Activated T-helper 9 cell treated with anti-CD3 and anti-CD28 coated beads, Interleukin-2, amount 50 U/mL, for 16 hours (primary cell): ENCODE measurements around the gene KIAA1755.
"Not testable (repeated sequence)": the region's sequence is repeated elsewhere in the genome, so short reads cannot be mapped to it uniquely, and the experiment has no call there.

Experiments used
- DNase-seq: peaks from one replicate; pipeline ENCODE4 v3.0.0-alpha.2; 2020; ENCODE audit warnings: low read depth

KIAA1755 gene

DNA sequence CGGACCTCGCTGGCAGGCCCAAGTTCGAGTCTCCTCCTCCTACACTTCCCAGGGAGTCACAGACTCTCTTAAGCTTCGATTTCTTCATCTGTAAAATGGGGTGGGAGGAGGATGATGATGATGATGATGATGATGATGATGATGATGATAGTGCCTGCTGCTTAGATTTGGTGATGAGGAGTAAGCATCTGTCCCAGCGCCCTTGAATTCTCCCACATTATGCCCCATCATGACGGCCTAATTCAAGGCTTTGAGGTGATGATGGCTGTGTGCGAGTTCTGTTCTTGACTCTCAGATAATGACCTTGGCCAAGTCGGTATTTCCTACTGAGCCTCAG is 487 bp upstream of the KIAA1755 start:
- DNase-seq, result no peak

DNA sequence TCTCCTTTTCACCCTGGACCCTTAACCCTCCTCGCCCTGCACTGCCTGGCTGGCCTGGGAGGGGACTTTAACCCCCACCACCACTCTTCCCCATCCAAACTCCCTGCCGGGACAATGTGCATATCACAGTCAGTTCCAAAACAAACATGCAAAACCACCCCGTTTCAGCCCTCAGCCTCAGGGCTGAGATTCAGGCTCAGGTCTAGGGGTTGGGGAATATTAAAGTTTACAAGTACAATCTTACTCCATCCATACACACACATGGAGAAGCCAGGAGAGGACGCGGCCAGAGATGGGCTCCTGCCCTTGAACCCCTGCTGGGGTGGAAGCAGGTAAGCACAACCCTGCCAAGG is 534 bp downstream of the KIAA1755 start:
- DNase-seq, result no peak

DNA sequence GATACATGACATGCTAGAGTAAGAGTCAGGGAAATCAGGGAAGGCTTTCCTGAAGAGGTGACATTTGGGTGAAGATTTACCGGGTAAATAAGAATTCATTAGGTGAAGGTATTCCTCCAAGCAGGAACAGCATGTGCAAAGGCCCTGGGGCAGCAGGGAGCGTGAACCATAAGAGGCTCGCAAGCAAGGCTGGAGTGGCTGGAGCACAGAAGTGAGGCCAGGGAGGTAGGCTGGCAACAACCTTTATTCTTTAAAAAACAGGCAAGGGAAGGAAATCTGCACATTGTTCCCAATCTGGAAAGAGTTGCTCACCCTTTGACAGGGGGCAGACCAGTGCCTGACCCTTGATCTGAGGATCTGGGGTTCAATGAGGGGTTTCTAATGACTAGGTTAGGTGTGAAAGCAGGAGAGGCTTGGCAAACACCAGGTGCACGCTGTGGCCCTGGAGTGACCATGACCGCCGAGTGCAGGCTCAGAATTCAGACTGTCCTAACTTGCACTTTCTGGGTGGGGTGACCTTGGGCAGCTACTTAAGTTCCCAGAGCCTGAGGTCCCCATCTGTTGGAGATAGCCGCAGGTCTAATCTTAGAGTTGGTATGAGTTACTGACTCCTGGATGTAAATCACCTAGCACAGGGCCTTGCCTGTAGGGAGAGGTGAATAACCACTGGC is 1.9 kb downstream of the KIAA1755 start:
- DNase-seq, result no peak

DNA sequence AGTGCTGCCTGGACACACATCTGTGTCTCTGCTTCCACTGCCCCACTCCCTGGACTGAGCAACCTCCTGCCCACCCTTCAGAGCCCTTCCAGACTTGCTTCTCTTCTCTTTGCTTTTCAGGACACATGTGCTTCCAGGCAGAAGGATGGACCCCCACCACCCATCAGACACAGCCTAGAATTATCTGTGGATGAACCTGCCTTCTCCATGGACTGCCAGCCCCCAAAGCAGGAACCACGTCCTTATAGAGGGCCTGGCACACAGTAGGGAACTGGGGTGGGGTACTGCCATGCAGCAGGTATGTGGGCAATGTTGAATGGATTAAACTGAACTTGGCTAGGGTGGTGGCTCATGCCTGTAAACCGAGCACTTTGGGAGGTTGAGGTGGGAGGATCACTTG is 3.6 kb downstream of the KIAA1755 start:
- no peak for DNase-seq

DNA sequence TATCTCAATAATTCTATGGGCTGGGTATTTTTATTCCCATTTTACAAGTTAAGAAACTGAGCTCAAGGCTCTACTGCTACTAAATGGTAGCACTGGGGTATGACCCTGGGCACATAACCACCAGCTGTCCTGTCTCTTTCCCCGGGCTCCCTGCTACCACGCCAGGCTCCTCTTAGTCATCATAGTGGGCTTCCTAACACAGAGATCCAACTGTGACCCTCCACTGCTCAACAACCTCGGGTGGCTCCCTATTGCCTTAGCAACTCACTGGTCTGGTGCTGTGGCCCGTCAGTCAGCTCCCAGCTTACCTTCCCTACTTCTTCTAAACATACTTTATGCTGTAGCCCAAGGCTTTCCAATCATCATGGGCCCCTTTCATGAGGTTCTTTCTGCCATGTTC is 4.5 kb downstream of the KIAA1755 start:
- DNase-seq, result no peak

DNA sequence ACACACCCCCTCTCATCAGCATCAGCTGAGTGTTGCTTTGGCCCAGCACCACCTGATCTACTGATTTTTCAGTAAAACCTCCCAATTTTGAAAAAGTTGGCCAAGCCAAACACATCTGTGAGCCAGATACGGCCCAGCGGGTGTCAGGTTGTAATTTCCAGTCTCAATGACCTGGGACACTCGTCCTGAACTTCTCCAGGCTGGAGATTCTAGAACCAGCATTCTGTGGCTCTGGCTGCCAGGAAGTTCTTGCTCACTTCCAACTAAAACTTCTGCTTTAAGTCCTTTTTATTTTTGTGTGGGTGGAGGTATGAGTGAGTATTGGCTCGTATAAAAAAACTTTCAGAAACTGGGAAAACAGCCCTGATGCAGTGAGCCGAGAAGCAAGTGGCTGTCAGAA is 5.1 kb downstream of the KIAA1755 start:
- no peak for DNase-seq

DNA sequence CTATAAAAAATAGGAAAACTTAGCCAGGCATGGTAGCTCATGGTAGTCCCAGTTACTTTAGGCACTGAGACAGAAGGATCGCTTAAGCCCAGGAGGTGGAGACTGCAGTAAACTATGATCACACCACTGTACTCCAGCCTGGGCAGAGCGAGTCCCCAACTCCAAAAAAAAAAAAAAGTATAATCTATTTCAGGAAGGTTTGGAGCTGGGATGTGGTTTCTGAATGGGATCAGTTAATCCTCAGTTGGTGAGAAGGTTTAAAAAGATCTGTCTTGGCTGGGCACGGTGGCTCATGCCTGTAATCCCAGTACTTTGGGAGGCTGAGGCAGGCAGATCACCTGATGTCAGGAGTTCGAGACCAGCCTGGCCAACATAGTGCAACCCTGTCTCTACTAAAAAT is 5.9 kb downstream of the KIAA1755 start:
- not testable (repeated sequence) for DNase-seq

DNA sequence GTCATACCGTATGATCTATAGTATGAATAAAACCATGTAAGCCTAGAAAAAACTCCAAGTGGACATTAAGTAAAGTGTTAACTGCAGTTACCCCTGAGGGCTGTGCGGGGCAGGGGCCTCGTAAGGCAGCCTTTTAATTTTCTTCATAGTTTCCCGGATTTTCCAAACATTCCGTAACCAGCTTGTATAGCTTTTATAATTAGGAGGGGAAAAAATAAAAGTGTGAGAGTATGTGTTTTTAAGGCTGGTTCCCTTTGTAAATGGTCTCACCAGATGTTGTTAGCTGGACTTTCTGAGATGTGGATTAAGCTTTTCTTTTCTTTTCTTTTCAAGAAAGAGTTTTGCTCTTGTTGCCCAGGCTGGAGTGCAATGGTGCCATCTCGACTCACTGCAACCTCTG is 7.0 kb downstream of the KIAA1755 start:
- no peak for DNase-seq

DNA sequence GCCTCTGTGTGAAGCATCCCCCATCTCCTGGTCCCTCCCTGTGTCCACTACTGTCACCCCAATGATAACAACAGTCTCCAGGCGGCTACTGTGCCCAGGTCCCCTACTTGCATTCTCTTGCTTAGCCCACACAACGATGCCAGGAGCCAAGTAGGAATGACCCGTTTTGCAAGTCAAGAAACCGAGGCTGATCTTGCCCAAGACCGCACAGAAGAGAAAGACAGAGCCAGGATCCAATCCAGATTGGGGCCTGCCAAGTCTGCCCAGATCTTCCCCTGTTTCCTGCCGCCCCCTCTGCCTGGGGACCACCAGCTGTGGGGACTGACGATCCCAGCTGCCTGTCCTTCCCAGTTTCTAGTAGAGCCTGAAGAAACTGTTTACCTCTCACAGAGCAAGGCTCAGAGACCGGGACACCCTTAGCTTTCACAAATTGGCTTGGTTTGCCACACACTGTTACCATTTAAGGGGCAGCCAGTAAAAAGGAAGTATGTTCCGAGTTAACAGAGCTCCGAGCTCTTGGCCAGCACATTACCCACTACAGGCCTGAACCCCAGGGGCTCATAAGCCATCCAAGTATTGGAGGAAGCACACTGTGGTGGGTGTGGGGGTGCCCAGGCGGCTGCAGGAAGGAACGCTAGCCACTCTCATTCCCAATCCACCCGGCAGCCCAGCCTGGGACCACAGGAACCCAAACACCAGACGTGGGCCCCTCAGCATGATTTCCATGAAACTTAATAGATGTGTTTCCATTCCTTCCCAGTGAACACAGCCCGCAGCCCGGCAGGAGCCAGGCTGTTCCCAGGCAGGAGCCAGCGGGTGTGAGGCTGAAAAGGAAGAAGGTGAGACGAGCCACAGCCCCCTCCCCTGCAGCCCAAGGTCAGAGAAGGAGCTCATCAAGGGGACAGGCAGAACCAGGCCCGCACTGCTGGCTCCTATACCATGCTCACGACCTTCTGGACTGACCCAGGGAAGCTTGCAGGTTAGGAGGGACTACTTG is 7.9 kb downstream of the KIAA1755 start:
- DNase-seq, result no peak

DNA sequence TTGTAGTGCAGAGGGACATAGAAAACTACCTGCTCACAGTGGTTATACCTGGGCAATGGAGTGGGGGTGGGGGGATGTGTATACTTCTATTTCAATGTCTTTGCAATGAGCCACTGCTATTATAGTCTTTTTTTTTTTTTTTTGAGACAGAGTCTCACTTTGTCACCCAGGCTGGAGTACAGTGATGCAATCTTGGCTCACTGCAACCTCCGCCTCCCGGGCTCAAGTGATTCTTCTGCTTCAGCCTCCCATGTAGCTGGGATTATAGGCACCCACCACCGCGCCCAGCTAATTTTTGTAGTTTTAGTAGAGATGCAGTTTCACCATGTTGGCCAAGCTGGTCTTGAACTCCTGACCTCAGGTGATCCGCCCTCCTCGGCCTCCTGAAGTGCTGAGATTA is 9.1 kb downstream of the KIAA1755 start:
- DNase-seq, result not testable (repeated sequence)

DNA sequence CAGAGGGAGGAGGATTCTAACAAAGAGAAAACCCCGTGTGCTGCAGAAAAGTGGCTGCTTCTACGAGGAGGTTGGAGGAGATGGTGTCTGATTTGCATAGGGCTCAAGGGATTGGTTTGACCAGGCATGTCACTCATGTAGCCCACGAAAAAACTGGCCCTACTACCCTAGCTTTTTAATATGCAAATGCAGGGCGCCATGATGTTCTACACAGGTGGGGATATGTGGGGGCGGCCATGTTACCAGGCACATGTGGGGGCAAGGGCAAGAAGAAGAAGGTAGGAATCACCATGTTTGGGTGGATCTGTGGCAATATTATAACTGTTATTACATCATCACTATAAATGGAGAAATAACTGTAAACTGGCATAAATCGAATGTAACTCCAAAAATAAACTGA is 9.9 kb downstream of the KIAA1755 start:
- no peak for DNase-seq

DNA sequence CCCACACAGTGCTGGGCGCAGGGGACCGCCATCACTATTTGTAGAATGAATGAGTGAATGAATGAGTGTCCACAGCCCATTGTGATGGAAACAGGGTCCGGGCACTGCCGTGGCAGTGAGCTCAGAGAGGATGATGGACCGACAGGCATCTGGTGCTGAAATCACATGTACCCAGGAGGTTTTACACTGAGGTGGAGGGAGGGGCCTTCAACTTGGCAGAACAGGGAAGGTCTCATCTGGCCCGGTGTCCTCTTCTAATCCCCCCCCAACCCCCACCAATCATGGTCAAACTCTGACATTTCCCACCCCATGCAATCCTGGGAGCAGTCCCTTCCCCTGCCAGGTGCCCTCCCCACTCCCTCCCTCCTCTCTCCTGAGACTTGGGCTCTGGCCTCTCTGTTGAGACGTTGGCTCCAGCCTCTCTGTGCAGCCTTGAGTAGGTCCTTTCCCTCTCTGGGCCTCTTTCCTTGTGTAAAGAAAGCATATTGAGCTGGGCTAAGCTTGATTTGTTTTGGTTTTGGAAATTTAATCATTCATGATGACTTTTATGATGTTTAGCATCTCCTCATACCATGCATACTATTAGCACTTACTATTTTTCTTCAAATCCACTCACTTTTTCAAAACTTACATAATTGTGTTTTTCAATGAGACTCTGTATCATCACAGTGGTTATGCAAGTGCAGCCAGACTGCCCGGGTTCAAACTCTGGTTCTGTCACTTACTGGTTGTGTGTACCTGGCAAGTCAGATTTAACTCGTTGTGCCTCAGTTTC is 10.8 kb downstream of the KIAA1755 start:
- no peak for DNase-seq

DNA sequence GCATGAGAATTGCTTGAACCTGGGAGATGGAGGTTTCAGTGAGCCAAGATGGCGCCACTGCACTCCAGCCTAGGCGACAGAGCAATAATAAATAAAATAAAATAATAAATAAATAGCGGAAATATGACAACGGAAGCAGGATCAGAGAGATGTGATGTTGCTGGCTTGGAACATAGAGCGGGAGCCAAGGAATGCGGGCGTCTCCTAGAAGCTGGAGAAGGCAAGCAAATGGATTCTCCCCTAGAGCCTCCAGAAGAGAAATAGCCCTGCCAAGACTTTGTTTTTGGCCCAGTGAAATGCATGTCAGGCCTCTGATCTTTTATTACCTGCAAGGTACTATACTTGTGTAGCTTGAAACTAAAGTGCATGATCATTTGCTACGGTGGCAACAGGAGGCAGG is 12.4 kb downstream of the KIAA1755 start:
- no peak for DNase-seq

DNA sequence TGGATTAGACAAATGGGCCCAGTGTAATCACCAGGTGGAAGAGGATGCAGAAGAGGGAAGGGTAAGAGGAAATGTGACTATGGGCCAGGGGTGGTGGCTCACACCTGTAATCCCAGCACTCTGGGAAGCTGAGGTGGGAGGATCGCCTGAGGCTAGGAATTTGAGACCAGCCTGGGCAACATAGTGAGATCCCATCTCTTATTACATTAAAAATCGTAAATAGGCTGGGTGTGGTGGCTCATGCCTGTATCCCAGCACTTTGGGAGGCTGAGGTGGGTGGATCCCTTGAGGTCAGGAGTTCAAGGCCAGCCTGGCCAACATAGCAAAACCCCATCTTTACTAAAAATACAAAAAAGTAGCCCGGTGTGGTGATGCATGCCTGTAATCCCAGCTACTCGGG is 12.8 kb downstream of the KIAA1755 start:
- not testable (repeated sequence) for DNase-seq

DNA sequence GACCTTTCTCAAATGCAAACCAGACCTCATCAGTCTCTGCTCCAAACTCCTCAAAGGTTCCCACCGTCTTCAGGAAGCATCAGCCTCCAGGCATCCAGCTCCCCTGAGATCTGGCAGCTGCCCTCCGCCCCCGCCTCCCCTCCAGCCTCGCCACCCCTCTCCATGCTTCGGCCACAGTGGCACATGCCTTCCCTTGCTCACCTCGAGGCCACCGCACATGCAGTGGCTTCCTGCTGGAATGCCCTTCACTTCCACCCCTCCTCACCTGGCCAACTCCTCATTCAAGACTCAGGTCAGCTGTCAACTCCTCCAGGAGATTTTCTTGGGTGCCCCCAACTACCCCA is 13.4 kb downstream of the KIAA1755 start:
- no peak for DNase-seq

DNA sequence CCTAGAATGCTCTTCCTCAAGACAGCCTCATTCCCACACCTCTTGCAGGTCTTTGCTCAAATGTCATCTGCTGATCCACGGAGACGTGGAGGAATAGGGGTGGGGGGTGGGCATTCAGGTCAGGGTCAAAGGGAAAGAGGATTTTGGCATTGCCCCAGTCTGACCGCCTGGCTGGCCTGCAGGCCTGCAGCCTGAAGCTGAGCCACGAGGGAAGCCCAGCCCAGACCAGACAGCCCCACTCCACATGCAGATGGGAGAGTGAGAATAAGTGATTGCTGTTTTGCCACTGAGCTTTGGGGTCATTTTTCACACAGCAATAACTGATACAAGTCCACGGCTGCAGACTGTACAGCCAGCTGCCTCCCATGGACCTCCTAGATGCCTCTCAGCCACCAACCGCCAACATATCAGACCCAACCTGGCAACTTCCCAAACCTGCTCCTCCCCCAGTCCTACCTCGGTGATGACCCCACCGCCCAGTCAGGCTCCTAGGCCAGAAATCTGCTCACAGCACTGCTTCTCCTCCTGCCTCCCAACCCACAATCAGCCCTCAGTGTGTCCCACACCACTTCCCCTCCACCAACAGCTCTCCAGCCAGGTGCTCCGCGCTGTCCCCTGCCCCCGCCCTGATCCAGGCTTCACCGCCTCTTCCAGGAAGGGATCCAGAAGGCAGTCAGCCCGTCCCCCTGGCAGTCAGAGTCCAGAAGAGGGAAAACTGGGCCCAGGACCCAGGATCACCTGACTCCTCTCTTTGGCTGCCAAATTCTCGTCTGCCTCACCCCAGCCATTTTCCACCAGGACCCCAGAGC is 14.0 kb downstream of the KIAA1755 start:
- no peak for DNase-seq

DNA sequence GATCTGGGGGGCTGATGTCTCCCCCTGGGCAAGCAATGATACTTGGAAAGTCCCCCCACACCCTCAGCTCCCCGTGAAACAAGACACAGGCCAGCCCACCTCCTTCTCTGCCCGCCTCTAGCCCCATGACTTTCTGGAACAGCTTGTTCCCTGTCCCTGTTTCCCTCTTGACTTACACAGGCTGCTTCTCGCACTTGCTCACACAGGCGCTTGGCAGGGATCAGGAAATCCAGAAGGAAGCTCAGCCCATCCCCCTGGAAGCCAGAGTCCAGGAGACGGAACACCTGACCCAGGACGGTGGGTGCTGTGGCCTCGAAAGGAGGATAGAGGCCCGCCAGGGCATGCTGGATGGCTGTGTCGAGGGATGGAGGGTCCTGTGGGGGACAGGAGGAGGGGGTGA is 14.8 kb downstream of the KIAA1755 start:
- DNase-seq, result no peak

DNA sequence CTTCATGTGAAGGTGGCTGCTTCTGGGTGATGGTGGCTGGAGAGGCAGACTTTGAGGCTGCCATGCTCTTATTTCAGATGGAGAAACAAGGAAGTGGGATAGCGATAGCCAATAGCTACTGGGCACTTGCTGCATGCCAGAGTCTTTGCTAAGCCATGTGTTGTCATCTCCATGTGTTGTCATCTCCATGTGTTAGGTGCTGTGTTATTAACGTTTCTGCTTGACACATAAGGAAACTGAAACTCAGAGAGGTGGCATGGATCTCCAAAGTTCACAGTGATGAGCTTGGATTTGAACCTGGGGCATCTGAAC is 16.9 kb downstream of the KIAA1755 start:
- DNase-seq, result no peak

DNA sequence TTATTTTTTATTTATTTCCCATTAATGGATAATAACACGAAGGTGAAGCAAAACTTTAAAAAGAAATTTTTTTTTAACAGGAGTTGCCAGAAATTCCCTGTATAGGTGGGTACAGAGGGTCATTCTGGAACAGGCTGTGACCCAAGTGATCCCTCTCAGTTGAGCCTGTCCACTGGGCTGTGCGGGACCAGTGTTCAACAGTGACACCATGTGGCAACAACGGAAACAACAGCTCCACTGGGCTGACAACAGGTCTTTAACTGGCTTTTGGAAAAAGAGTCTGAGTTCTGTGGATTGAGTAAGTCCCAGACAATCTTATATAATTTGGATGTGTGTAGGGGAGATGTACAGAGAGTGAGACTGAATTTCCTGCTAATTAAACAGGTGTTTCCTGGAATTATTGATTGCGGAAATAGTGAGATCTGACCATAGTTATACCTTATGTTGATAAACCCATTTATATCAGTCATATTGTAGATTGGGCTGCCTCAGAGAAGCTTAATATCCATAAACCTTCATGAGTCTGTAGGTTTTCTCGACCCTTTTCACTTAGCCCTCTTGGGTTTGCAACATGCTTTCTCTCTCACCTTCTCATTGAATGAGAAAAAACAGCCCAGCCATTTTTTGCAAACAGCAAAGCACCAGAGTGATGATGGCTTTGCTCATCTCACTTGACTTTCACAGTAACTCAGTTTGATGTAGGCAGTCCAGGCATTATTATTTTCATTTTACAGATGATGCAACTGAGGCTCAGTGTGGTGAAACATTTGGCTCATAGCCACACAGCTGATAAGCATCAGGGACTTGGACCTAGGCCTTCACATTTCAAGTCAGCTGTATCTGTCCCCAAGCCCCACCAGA is 17.5 kb downstream of the KIAA1755 start:
- DNase-seq, result no peak

DNA sequence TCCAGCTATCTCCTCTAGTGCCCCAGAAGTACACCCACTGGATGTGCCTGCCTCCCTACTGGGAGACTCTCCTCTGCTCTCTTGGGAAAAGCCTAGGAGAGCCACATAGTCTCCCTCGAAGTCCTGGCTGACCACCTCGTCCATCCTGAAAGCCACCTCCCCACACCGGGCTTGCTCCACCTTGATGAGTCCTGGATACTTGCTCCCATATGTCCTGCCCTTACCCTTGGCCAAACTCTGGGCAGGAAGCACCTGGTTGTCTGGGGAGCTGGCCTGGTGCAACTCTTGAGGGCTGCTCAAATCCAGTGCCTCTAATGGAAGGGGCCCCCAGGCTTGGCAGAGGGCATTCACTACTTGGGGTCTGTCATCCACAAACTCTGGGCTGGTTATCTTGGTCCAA is 19.3 kb downstream of the KIAA1755 start:
- no peak for DNase-seq

DNA sequence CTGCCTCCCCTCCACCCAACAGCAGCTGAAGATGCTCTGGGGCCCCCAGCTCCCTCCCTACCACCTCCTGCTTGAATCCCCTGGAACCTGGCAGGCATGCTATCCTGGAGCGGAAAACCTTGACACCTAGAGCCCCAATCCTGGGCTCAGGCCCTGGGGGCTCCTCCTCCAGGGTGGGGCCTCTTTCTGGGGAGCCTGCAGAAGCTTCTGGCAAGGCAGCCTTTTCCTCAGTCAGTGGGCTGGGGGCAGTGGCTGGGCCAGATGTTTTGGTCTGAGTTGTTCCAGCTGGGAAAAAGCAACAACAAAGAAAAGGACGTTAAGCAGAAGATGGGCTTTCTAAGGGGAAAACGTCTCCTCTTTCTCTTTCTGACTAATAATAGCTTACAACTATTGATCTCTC is 21.1 kb downstream of the KIAA1755 start:
- no peak for DNase-seq
